Limb (tissue), 2 donors: ENCODE data around the gene ADAMTSL1.

Source experiments
- DNase-seq, 2 donors: peaks; one replicate each; pipeline ENCODE4 v3.0.0-alpha.2; 2016; ENCODE audit errors: extremely low spot score in 2 of 2

ADAMTSL1 gene

DNA sequence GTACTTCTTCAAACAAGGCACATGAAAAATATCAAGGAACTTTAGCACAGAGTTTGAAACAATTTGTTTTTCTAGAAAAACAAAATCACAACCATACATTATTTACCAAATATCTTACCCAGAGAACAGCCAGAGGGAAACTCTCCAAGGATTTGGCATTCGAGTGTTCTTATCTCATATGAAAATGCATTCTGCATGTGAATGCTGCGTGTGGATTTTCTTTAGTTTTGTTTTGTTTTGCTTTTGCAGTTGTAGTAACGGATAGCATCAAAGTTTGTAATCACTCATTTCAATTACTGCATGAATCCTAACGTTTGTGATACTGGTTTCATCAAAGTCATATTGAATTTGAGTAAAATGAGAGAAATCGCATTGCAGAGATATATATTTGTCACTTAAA, 28.0 kb downstream of the ADAMTSL1 start:
- DNase-seq, result no peak

DNA sequence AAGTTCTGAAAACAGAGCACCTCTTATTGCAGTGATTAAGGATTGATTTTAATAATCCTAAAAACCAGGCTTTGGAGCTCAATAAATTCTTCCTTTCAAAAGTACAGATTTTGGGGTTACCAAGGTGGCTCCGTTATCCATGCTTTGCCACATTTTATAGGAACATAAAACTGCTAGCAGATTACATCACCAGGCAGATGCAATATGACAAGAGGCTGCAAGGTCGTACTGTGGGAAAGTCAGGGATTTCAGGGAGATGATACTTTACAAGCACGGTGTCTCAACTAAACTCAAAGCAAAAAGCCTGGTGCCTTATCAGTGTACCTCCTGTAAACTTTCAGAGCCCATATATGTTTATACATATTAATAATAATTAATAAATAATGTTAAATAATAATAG, 28.6 kb downstream of the ADAMTSL1 start:
- no peak for DNase-seq

DNA sequence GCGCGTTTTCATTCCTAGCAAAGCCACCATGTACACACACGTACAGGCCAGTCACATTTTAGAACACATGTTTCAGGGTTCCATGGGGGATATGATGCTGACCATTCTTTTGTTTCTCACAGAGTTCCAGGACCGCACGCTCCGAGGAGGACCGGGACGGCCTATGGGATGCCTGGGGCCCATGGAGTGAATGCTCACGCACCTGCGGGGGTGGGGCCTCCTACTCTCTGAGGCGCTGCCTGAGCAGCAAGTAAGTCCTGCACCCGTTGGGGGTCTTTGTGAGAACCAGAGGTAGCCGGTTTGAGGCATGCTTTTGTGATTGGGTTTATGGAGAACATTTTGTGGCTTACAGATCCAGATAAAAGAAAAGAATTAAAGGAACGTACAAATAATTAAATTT, 30.8 kb downstream of the ADAMTSL1 start:
- no peak for DNase-seq

- DNase-seq, result no peak
Measured at GRCh38 chr9:18507151-18507550, 33.2 kb downstream of the ADAMTSL1 start.

DNA sequence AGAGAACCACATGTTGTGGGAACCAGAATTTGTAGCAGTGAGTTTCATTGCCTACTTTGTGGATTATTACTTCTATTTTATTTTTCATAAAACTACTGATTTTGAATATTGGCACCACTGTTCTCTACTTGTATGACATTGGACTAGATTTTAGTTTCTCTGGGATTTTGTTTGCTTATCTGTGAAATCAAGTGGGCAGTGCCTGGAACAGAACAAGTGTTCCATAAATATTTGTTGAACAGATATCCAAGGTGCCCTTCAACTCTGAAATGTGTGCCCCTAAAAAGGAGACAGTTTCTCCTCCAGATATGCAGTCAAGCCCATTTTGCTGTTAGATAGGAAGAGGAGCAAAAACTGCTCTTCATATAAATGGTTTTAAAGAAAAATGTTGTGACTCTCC, 42.6 kb downstream of the ADAMTSL1 start:
- no peak for DNase-seq

DNA sequence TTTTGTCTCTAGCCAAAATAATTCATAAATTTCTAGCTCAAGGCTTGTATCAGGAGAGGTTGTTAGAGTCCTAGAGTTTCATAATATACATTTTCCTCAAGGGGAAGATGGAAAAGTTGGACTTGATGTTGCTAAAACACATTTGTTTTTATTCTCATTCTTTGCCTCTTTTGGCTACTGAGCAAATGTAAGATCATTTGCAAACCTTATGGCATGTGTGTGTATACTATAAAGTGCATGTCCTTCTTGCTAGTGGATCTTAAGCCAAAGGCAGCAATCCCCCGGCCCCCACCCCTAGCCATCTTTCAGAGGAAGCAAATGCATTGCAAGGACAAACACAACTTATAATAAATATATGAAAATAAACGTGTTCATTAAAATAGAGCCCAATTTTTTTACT, 43.0 kb downstream of the ADAMTSL1 start:
- peak in 1 of 2 donors; percentile 40 for DNase-seq

DNA sequence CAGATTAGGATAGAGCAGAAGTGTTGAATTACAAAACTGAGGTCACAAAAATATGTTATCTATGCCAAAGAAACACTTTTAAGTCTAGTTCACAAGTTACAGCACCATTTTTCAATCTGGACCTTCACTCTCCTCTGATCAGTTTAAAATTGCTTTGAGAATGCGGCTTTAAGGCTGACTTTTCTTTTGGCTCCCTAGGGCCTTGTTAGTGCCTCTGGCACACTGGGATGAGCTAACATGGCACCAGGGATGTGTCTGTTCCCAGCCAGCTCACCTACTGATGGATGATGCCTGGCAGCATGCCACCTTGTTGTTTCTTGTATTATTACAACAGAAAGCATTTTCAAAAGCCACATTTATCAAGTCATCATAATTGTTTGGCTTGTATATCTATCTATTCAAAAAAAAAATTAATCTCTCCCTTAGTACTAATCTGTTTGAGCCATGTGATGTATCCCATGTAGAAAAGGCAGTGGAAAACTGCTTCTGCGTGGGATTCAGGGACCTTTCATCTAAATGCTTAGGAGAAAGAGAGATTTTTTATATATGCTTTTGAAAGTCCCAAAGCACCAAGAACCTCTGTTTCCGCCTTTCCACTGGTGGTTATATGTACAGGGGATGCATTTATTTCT, 46.6 kb downstream of the ADAMTSL1 start:
- no peak for DNase-seq

DNA sequence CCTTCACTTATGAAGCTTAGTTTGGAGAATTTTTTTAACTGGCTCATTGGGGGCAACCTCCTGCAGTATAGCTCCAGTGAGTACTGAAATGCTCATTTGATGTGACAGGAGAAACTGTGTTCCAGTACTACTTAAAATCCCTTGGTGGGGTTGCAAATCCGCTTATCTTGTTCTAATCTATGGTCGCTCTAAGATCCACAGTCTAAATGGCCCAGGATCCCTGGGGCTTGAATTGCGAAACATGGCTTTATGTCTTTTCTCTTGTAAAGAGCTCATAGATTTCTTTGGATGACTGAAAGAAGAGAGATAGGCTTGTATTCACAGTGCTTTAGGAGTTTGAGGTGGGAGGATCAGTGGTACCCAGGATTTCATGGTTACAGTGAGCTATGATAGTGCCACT, 52.7 kb downstream of the ADAMTSL1 start:
- no peak for DNase-seq

- DNase-seq, result no peak
Measured at GRCh38 chr9:18531136-18532065, 57.4 kb downstream of the ADAMTSL1 start.

DNA sequence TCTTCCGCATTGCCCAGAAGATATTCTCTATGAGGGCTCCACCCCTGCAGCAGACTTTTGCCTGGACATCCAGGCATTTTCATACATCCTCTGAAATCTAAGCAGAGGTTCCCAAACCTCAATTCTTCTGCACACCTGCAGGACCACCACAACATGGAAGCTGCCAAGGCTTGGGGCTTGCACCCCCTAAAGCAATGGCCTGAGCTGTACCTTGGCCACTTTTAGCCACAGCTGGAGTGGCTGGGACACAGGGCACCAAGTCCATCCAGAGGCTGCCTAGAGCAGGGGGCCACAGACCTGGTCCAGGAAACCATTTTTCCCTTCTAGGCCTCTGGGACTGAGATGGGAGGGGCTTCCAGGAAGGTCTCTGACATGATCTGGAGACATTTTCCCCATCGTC, 60.7 kb downstream of the ADAMTSL1 start:
- DNase-seq, result no peak

GRCh38 chr9:18536554-18536953, 62.6 kb downstream of the ADAMTSL1 start:
- DNase-seq, result no peak

DNA sequence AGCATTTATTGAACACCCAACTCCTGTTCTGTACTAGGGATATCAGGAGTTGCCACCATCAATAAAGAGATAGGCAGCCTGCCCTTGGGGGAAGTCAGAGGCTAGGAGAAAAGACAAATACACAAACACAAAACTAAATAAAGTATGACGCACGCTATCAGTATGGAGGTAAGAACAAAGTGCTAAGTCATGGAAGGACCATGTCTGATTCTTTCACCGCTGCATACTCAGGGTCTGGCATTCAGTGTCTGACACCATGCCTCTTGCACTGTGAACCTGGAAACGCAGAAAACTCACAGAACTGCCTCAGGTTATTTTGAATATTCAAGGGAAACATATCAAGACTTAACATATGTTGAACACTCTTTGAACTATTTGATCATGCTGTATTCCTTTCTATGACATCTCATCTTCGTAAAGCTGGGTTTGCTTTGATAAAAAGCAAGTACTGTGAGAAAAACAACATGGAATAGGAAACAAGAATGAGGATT, 65.3 kb downstream of the ADAMTSL1 start:
- DNase-seq, result no peak

DNA sequence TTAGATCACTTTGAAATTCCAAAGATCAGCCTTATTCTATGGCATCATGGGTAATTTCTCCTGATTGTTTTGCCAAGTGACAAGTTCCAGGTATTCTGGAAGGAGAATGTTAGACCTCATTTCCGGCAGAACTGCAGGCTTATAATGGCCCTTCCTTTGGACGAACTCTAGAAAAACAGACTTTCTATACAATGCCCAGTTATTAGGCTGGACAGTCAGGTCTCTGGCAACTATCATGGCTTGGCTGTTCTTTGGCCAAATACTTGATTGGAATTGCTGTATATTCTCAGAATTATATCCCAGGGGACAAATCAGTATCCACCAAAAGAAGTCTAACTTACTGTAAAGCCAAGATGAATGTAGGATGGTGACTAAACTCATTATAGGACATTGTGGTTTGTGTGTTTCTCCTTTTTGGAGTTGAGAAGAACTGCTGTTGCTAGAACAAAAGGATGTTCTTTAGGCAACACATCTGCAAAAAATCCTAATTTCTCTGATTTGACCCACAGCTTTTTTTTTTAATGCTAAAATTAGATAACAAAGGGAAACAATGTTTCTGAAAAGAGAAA, 69.0 kb downstream of the ADAMTSL1 start:
- DNase-seq, result no peak

DNA sequence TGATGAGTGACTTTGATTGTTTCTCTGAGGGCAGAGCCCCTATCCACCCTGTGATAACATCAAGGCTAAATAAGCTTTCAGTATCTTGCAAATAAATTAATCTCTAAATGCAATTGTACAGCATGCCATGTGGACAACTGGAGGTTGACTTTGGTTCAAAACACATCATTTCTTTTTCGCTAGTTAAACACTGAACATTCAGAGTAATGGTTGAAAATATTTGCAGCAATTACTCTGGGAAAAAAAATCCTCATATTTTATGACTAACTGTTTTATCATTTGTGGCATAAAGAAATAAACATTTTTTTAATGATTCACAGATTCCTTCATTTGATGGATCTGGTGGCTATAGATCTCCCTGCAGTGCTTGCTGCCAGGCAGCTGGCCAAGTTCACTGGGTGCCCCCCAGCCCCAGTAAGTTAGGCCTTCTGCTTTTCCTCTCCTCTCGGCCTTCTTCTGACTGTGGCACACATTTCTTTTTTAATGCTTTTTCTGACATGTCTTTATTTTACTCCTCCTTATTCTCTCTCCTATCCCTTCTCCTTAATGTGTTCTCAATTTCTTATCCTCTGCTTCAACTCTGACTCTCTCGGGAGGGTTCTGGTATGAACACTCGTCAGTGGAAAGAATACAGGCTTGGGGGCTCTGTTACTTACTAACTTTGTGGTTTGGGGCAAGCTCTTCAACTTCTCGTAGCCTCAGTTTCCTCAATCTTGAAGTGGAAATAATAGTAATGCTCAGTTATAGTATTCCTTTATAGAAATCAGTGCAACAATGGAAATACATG, 69.6 kb downstream of the ADAMTSL1 start:
- no peak for DNase-seq

- no peak for DNase-seq
Measured at GRCh38 chr9:18544456-18544855, 70.5 kb downstream of the ADAMTSL1 start.

DNA sequence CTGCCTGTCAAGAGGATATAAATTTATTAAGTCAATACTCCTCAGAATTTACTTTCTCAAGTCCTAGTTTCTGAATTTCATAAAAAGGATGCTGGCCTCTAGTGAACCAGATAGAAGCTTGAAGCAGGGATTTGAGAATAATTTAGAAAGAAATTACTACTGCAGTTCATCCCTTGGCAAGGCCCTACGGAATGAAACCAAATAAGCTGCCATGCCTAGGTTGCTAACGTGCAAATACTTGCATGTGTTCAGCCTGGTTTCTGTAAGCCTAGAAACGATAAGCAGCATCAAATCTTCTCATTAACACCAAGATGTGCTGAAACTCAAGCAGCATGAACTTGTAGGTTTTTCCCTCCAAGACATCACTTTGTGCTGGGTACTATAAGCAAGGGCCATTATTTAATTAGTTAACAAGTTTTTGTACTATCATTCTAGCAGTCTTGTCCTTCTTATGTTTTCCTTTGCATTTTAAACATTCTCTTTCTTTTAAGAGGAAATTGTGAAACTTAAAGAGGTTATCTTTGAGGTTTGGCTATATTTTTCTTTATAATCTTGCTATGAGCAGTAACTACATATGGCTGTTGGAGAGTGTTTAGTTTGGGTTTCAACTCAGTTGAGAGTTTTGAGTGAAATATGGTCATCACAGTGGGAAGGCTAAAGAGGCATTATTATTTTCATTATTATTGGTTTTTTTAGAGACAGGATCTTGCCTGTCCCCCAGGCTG, 71.8 kb downstream of the ADAMTSL1 start:
- no peak for DNase-seq

DNA sequence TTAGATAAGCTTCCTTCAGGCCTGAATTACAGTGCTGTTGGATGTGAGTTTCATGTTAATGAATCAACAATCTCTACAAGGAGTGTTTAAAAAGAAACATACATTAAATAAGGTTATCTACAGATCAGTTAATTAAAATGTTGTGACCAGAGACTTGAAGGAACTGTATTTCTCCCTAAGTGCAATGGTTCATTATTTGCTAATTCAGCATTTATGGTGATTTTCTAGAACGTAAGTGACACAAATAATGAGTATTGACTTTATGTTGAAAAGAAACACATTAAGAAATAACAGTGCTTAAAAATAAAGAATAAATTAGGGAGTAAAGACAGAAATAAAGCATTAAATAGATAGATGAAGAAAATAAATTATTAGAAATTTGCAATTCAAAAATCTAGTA, 74.5 kb downstream of the ADAMTSL1 start:
- DNase-seq, result no peak

- no peak for DNase-seq
Measured at GRCh38 chr9:18549772-18550171, 75.8 kb downstream of the ADAMTSL1 start.

DNA sequence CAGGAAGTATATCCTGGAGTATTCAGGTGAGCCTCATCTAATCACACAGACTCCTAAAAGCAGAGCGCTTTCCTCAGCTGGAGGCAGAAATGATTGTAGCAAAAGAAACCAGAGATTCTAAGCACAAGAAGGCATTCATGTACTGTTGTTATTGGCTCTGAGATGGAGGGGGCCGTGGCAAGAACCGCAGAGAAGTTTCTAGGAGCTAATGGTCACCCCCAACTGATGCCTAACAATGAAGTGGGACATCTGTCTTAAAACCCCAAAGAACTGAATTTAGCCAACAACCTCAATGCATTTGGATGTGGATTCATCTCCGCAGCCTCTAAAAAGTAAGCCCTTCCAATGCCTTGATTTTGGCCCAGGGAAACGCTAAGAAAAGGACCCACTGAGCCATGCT, 76.3 kb downstream of the ADAMTSL1 start:
- no peak for DNase-seq

- DNase-seq, result no peak
Measured at GRCh38 chr9:18554244-18554643, 80.3 kb downstream of the ADAMTSL1 start.
